GM18526 (cell line): Measurements from ENCODE around the gene CENPU.

ENCODE experiments used
- POLR2A ChIP-seq: IDR thresholded peaks from 3 replicates; pipeline ENCODE4 v1.6.1; 2011; ENCODE audit not compliant: insufficient read length; ENCODE audit errors: extremely low read depth

Gene CENPU

GRCh38 chr4:184689681-184690080, 44.2 kb downstream of the CENPU start:
- TF ChIP-seq POLR2A = no peak

- TF ChIP-seq POLR2A = no peak
Measured at GRCh38 chr4:184688447-184688846, 45.4 kb downstream of the CENPU start.

GRCh38 chr4:184688005-184688404, 45.9 kb downstream of the CENPU start:
- no peak for TF ChIP-seq POLR2A

GRCh38 chr4:184684491-184685189, 49.3 kb downstream of the CENPU start:
- no peak for TF ChIP-seq POLR2A

GRCh38 chr4:184681916-184682315, 52.0 kb downstream of the CENPU start:
- no peak for TF ChIP-seq POLR2A

GRCh38 chr4:184680698-184681097, 53.2 kb downstream of the CENPU start:
- no peak for TF ChIP-seq POLR2A

- no peak for TF ChIP-seq POLR2A
Measured at GRCh38 chr4:184675821-184676492, 57.9 kb downstream of the CENPU start.

- TF ChIP-seq POLR2A = no peak
Measured at GRCh38 chr4:184675018-184675417, 58.9 kb downstream of the CENPU start.

- no peak for TF ChIP-seq POLR2A
Measured at GRCh38 chr4:184674011-184674410, 59.9 kb downstream of the CENPU start.

GRCh38 chr4:184672741-184673140, 61.2 kb downstream of the CENPU start:
- no peak for TF ChIP-seq POLR2A

- TF ChIP-seq POLR2A = no peak
Measured at GRCh38 chr4:184671101-184671500, 62.8 kb downstream of the CENPU start.

GRCh38 chr4:184669251-184669650, 64.6 kb downstream of the CENPU start:
- TF ChIP-seq POLR2A = no peak

GRCh38 chr4:184668511-184669114, 65.3 kb downstream of the CENPU start:
- TF ChIP-seq POLR2A = no peak

- no peak for TF ChIP-seq POLR2A
Measured at GRCh38 chr4:184668096-184668495, 65.8 kb downstream of the CENPU start.

- no peak for TF ChIP-seq POLR2A
Measured at GRCh38 chr4:184666670-184667069, 67.2 kb downstream of the CENPU start.
